IMR-90 (cell line): ENCODE data around the gene RYR3. TPM values are rescaled to one million over a fixed set of nuclear protein-coding genes. Genes with fewer than 3 reads are reported as not detected.

Experiments
- ATAC-seq: fragments of 200-7000 bp; cut with Tn5 transposase; 2 replicates; pipeline ENCODE4 v1.9.1; 2020; ENCODE audit warnings: low read depth, mild to moderate bottlenecking, moderate library complexity
- BruUV-seq: library from RNA; stranded (reverse); fragments of 400-500 nt; replicated peaks from 2 replicates; lab custom pipeline; 2021; lab: Mats Ljungman, UMichigan
- CTCF ChIA-PET: fragments of 300-600 bp; formaldehyde crosslinking; extraction: SDS; loops from one replicate; lab custom pipeline; 2021; ENCODE audit warnings: antibody characterized with exemption; lab: Yijun Ruan, JAX
- POLR2A ChIA-PET: fragments of 300-600 bp; sonication (Branson Sonifier 250); formaldehyde crosslinking; loops from one replicate; lab custom pipeline; 2022; ENCODE audit warnings: antibody characterized with exemption; ENCODE audit not compliant: unreplicated experiment; lab: Charles Lee
- DNase-seq: peaks from one replicate; pipeline ENCODE4 v3.0.0; 2013
- H2AFZ ChIP-seq: replicated peaks from 2 replicates; pipeline ENCODE3; 2013; ENCODE audit warnings: low read length, mild to moderate bottlenecking; ENCODE audit not compliant: poor library complexity
- H2AK5ac ChIP-seq: 2 replicates; pipeline ENCODE4 v1.6.1; 2013; ENCODE audit warnings: low read depth, low read length, inconsistent platforms
- H2AK9ac ChIP-seq: replicated peaks from 2 replicates; pipeline ENCODE3; 2013; ENCODE audit warnings: mild to moderate bottlenecking, low read depth, low read length, moderate library complexity; ENCODE audit not compliant: poor library complexity
- H2BK120ac ChIP-seq: 2 replicates; pipeline ENCODE4 v1.6.1; 2013; ENCODE audit warnings: low read depth, low read length, inconsistent platforms
- H2BK15ac ChIP-seq: 3 replicates; pipeline ENCODE4 v1.6.1; 2013; ENCODE audit warnings: low read depth, low read length, inconsistent platforms
- H2BK20ac ChIP-seq: 2 replicates; pipeline ENCODE4 v1.6.1; 2013; ENCODE audit warnings: low read depth, mild to moderate bottlenecking, inconsistent platforms, low read length, moderate library complexity
- H2BK5ac ChIP-seq: 2 replicates; pipeline ENCODE4 v1.6.1; 2013; ENCODE audit warnings: mild to moderate bottlenecking, low read depth, low read length, inconsistent platforms; ENCODE audit not compliant: poor library complexity, severe bottlenecking
- H3K14ac ChIP-seq: replicated peaks from 2 replicates; pipeline ENCODE4 v1.6.1; 2013; ENCODE audit warnings: low read depth, low read length, inconsistent platforms
- H3K18ac ChIP-seq: 2 replicates; pipeline ENCODE4 v1.6.1; 2013; ENCODE audit warnings: low read depth, low read length, control low read depth
- H3K23ac ChIP-seq: 2 replicates; pipeline ENCODE4 v1.6.1; 2013; ENCODE audit warnings: low read depth, low read length, inconsistent platforms
- H3K27ac ChIP-seq: 2 replicates; pipeline ENCODE4 v1.5.1; 2013; ENCODE audit warnings: mild to moderate bottlenecking, control low read depth, low read length; ENCODE audit not compliant: insufficient read depth
- H3K27me3 ChIP-seq: 2 replicates; pipeline ENCODE4 v1.6.1; 2013; ENCODE audit warnings: low read length; ENCODE audit not compliant: control insufficient read depth, insufficient read depth
- H3K36me3 ChIP-seq: 2 replicates; pipeline ENCODE4 v1.6.1; 2013; ENCODE audit warnings: low read length, mixed read lengths; ENCODE audit not compliant: control insufficient read depth, insufficient read depth
- H3K4ac ChIP-seq: 2 replicates; pipeline ENCODE4 v1.6.1; 2013; ENCODE audit warnings: low read depth, low read length, inconsistent platforms
- H3K4me1 ChIP-seq: 2 replicates; pipeline ENCODE4 v1.6.1; 2013; ENCODE audit warnings: low read length, mixed read lengths; ENCODE audit not compliant: control insufficient read depth, insufficient read depth
- H3K4me2 ChIP-seq: 2 replicates; pipeline ENCODE4 v1.6.1; 2013; ENCODE audit warnings: low read depth, mild to moderate bottlenecking, control low read depth, low read length, moderate library complexity
- H3K4me3 ChIP-seq: 2 replicates; pipeline ENCODE4 v1.5.1; 2013; ENCODE audit warnings: low read depth, mild to moderate bottlenecking, control low read depth, low read length, moderate library complexity; ENCODE audit not compliant: insufficient read depth
- H3K56ac ChIP-seq: 2 replicates; pipeline ENCODE4 v1.6.1; 2013; ENCODE audit warnings: low read length, inconsistent platforms; ENCODE audit not compliant: insufficient read depth; ENCODE audit errors: extremely low read depth
- H3K79me1 ChIP-seq, 2 experiments: 2 replicates each; pipeline ENCODE4 v1.6.1; 2013; ENCODE audit warnings: low read length in 2 of 2, inconsistent platforms in 1 of 2, low read depth in 1 of 2
- H3K9ac ChIP-seq: 2 replicates; pipeline ENCODE4 v1.6.1; 2013; ENCODE audit warnings: low read depth, low read length, control low read depth
- H3K9me1 ChIP-seq: 2 replicates; pipeline ENCODE4 v1.6.1; 2013; ENCODE audit warnings: low read length, inconsistent platforms; ENCODE audit not compliant: insufficient read depth
- H3K9me3 ChIP-seq: 2 replicates; pipeline ENCODE4 v1.6.1; 2013; ENCODE audit warnings: low read length; ENCODE audit not compliant: control insufficient read depth, insufficient read depth
- H4K20me1 ChIP-seq: 2 replicates; pipeline ENCODE4 v1.6.1; 2013; ENCODE audit warnings: low read length, inconsistent platforms; ENCODE audit not compliant: insufficient read depth
- H4K5ac ChIP-seq: 2 replicates; pipeline ENCODE4 v1.6.1; 2013; ENCODE audit warnings: mild to moderate bottlenecking, low read depth, low read length, control low read depth
- H4K8ac ChIP-seq, 2 experiments: 2 replicates each; pipeline ENCODE4 v1.6.1; 2013; ENCODE audit warnings: low read depth in 2 of 2, low read length in 2 of 2, control low read depth in 1 of 2, inconsistent platforms in 1 of 2
- H4K91ac ChIP-seq: 2 replicates; pipeline ENCODE4 v1.6.1; 2013; ENCODE audit warnings: low read depth, low read length, inconsistent platforms; ENCODE audit not compliant: insufficient read depth
- BHLHE40 ChIP-seq: fragments of 150-350 bp; IDR thresholded peaks from 2 replicates; pipeline ENCODE4 v1.6.1; 2016; ENCODE audit warnings: mild to moderate bottlenecking, low read depth, low read length
- CEBPB ChIP-seq: IDR thresholded peaks from 2 replicates; pipeline ENCODE4 v1.6.1; 2012; ENCODE audit warnings: low read depth, low read length, improper control_type of control experiment
- CHD1 ChIP-seq: IDR thresholded peaks from 2 replicates; pipeline ENCODE4 v1.6.1; 2012; ENCODE audit warnings: low read depth, low read length, improper control_type of control experiment
- FOS ChIP-seq: fragments of 150-350 bp; IDR thresholded peaks from 2 replicates; pipeline ENCODE4 v1.6.1; 2016; ENCODE audit warnings: low read depth, low read length
- MXI1 ChIP-seq: IDR thresholded peaks from 2 replicates; pipeline ENCODE4 v1.6.1; 2012; ENCODE audit warnings: low read depth, mild to moderate bottlenecking, low read length, moderate library complexity, borderline replicate concordance
- NFE2L2 ChIP-seq: fragments of 150-350 bp; IDR thresholded peaks from 2 replicates; pipeline ENCODE4 v1.6.1; 2016; ENCODE audit warnings: low read depth, mild to moderate bottlenecking, low read length
- POLR2A ChIP-seq: IDR thresholded peaks from 2 replicates; pipeline ENCODE4 v1.6.1; 2012; ENCODE audit warnings: mild to moderate bottlenecking, low read depth, low read length
- RAD21 ChIP-seq: IDR thresholded peaks from 2 replicates; pipeline ENCODE4 v1.6.1; 2012; ENCODE audit warnings: low read length, improper control_type of control experiment
- RCOR1 ChIP-seq: IDR thresholded peaks from 2 replicates; pipeline ENCODE4 v1.6.1; 2012; ENCODE audit warnings: mild to moderate bottlenecking, low read length, improper control_type of control experiment; ENCODE audit not compliant: insufficient replicate concordance
- RFX5 ChIP-seq: IDR thresholded peaks from 2 replicates; pipeline ENCODE4 v1.8.0; 2012; ENCODE audit warnings: low read depth, mild to moderate bottlenecking, low read length, moderate library complexity
- SMC3 ChIP-seq: fragments of 150-350 bp; IDR thresholded peaks from 2 replicates; pipeline ENCODE4 v1.6.1; 2016; ENCODE audit warnings: low read depth, mild to moderate bottlenecking, antibody characterized with exemption, low read length, moderate library complexity
- WGBS, 2 experiments: methylation state at CpG; one replicate each; pipeline versions ENCODE4 v1.1.5 to v1.1.7; 2013; ENCODE audit warnings: missing lambda C conversion rate in 2 of 2; ENCODE audit not compliant: insufficient read length in 1 of 2; ENCODE audit errors: extremely low coverage in 2 of 2; 5-methylcytosine and 5-hydroxymethylcytosine counted together
- dilution Hi-C: fragments of 300-500 bp; cut with HindIII; formaldehyde crosslinking; loops from one replicate; pipeline ENCODE4 v1.14.3; 2018; ENCODE audit warnings: low sequenced_read_pairs; ENCODE audit not compliant: unreplicated experiment
- in situ Hi-C: fragments of 300-500 bp; cut with MboI; formaldehyde crosslinking; loops from 3 replicates; pipeline ENCODE4 v1.14.3; 2019; ENCODE audit warnings: low sequenced_read_pairs, inconsistent platforms, mixed read lengths
- intact Hi-C: fragments of 100-400 bp; cut with micrococcal nuclease; formaldehyde crosslinking; loops from 2 replicates; pipeline ENCODE4 v1.10.0; 2022
- polyA plus RNA-seq, 3 experiments: library from polyadenylated mRNA; depleted of rRNA; stranded (reverse); fragments of >200 nt; gene quantifications; 2 replicates each; pipeline ENCODE4 v1.2.3, GENCODE V29; 2012; ENCODE audit warnings: low replicate concordance in 1 of 3
- total RNA-seq: library from RNA; depleted of rRNA; stranded (reverse); fragments of >200 nt; gene quantifications from 2 replicates; pipeline ENCODE4 v1.2.3, GENCODE V29; 2012
- TF ChIP-seq, protein P1 (sequence below): fragments of 150-350 bp; IDR thresholded peaks from 2 replicates; pipeline ENCODE4 v1.6.1; 2016; ENCODE audit warnings: low read depth, mild to moderate bottlenecking, low read length, moderate library complexity, borderline replicate concordance

RYR3 gene
- total and polyA plus RNA-seq, 2 of the 4 experiments (the other 2 are of a cell fraction), result 0.18 TPM; not detected in 1

DNA sequence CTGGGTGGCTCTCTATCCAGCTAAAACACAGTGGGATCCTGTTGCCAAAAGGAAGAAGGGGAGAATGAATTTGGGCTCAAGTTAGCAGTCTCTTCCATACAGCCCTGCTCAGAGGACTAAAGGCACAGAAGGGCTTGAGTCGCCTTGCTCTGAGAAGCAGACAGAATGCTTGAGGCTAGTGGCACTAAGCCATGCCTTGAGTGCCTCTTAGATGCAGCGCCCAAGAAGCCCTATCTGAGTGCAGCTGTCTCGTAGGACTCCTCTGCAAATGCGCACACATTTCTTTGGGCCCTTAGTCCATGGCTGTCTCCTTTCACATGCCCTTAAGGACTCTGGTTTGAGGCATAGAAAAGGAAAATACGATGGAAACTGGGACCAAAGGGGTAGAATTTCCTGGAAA, 446.2 kb downstream of the RYR3 start:
- dilution Hi-C loops, result no loop called here
- POLR2A ChIA-PET, result no interaction called here
- no CpG with 5 or more reads among the region's 5 CpGs for WGBS, 2 experiments

More for the DNA sequence above, 446.2 kb downstream of the RYR3 start:
- Histone ChIP-seq H3K27ac (no peak overlapping the region), H3K4me3 (no peak overlapping the region), H2BK15ac (no peak overlapping the region), H3K4me1 (no peaks in the 10 kb centered on the region), H4K8ac (no peak overlapping the region), H2BK120ac (no peak overlapping the region), H4K5ac (no peak overlapping the region), H3K79me1 (no peaks in the 10 kb centered on the region), H2BK5ac (no peak overlapping the region), H2AK5ac (no peak overlapping the region), H3K23ac (no peak overlapping the region), H4K91ac (no peak overlapping the region), H4K20me1 (no peaks in the 10 kb centered on the region), H3K18ac (no peak overlapping the region), H2AFZ (no peak overlapping the region), H3K4ac (no peak overlapping the region), H2BK20ac (no peak overlapping the region), H3K56ac (no peak overlapping the region), H3K27me3 (peaks cover 2% of the 10 kb centered on the region; the same call in 1 of the 2 replicates), H3K36me3 (no peaks in the 10 kb centered on the region), H2AK9ac (no peak overlapping the region), H3K9me1 (no peaks in the 10 kb centered on the region), H3K14ac (no peak overlapping the region), H3K9me3 (no peaks in the 10 kb centered on the region), H3K4me2 (no peak overlapping the region), H3K9ac (no peak overlapping the region)
- in situ Hi-C loops, result no loop called here
- BruUV-seq, result no TSS peak
- intact Hi-C loops, result no loop called here
- TF ChIP-seq SMC3 (no peak), CHD1 (no peak), BHLHE40 (no peak), RFX5 (no peak), POLR2A (no peak), NFE2L2 (no peak), FOS (no peak), RAD21 (no peak), RCOR1 (no peak), MXI1 (no peak), CEBPB (no peak)
- TF ChIP-seq, protein P1, sequence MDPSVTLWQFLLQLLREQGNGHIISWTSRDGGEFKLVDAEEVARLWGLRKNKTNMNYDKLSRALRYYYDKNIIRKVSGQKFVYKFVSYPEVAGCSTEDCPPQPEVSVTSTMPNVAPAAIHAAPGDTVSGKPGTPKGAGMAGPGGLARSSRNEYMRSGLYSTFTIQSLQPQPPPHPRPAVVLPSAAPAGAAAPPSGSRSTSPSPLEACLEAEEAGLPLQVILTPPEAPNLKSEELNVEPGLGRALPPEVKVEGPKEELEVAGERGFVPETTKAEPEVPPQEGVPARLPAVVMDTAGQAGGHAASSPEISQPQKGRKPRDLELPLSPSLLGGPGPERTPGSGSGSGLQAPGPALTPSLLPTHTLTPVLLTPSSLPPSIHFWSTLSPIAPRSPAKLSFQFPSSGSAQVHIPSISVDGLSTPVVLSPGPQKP, result no peak
- CTCF ChIA-PET, result interaction anchor here (0.6 kb wide), 1 partner anchor 26 kb away, joined by 3 read pairs; no protein-coding TSS in a partner anchor
- no peak for ATAC-seq
- DNase-seq, result no peak
